Urothelium cell line (cell line): Measurements from ENCODE around the gene TNC.
A peak's percentile ranks its signal among the peaks of the same experiment; 100 is the strongest.

ENCODE experiments used
- DNase-seq: peaks from one replicate; pipeline ENCODE4 v3.0.0; 2011; ENCODE audit warnings: low spot score, mixed read lengths
- FAIRE-seq: peaks from 2 replicates; lab custom pipeline; 2011; peaks lifted over from hg19 to GRCh38; lab: Jason Lieb, UNC

The TNC gene

GRCh38 chr9:115058684-115059315, 59.2 kb downstream of the TNC start:
- no peak for FAIRE-seq
- DNase-seq, result no peak

DNA sequence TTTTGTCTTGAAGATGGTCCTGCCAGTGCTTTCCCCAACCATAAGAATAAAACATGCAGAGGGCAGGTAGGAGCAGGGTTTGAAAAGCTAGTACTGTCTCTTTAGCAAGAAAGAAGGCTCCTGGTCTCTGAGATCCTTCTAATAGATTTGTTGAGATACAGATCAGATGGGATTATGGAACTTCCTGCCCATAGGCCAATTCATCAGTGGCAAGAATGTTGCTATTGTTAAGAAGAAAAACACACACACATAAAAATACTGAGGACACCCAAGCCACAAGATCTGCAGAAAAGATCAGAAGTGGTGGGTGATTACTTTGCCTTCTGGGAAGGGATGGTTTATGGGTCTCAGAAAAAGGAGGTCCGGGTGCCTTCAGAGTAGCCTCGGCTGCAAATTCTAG, 59.8 kb downstream of the TNC start:
- DNase-seq, result no peak
- no peak for FAIRE-seq

- DNase-seq (no peak), FAIRE-seq (no peak)
Observed at GRCh38 chr9:115057559-115057958, 60.4 kb downstream of the TNC start.

DNA sequence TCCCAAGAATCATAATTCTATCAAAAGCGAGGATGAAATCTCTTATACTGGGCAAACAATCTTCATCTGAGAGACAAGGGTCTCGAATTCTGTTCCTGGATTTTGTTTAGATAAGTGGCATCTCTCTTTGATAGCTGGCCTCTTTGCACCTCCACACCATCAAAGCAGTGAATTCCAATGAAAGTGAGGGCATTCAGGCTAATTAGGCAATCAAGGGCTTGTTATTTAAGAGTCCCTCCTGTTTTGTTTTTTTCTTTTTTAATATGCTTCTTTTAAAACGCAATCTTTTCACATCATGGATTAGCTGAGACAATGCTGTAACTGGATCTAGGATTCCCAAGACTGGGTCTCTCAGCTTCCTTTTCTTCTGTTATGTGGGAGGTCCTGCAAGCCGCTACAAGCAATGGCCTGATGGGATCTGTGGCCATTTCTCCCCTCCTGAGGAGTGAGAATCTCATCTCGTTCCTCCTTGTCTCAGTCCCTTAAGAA, 67.9 kb downstream of the TNC start:
- FAIRE-seq, result no peak
- no peak for DNase-seq

DNA sequence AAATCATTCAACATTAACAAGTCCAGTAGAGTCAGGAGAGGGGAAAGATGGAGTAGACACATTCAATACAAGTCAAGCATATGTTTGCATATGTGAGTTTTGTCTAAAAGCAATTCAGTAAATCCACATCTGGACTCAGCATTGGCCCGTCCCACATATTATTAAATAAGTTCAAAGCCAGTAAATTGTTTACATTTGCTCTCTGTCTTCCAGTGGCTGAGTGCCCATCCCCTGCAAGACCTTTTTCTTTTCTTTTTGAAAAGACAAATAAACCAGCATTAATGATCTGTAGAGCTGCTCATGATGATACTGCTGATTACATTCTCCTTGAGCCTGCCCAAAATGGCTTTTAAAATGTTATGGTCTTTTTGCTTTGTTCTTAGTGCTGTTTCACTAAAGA, 71.1 kb downstream of the TNC start:
- DNase-seq, result no peak
- FAIRE-seq, result no peak

DNA sequence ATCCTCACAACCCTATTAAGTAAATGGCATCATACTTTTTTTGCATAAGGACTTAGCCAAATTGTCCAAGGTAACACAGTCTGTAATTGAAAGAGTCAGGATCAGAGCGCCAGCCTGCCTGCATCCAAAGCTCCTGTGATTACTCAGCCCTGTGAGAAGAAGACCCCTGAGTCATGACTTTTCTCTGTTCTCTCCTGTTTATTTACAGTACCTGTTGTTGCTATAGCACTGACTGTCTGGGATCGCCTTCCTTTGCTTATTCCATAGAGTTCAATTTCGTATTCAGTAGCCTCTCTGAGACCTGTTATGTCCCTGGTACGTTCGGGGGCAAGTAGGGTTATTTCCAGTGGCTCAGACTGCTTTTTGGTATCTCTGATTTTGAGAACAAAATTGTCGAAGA, 71.8 kb downstream of the TNC start:
- FAIRE-seq (no peak), DNase-seq (no peak)

DNA sequence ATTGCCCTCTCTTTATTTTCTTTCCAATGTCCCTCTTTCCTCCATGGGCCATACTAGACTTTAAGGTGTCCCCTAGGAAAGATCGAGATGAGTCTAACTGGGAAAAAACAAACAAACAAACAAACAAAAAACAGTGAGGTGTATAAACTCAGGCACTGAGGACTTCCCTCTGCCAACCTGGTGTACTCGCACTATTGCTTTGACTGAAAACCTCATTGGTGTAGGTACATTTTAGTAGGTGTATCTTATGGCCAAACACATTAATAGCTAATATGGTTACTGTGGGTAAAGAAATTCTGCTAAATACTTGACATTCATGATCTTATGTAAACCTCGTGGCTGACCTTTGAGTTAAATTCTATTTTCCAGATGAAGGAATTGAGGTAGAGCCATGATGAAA, 74.3 kb downstream of the TNC start:
- DNase-seq (no peak), FAIRE-seq (no peak)

DNA sequence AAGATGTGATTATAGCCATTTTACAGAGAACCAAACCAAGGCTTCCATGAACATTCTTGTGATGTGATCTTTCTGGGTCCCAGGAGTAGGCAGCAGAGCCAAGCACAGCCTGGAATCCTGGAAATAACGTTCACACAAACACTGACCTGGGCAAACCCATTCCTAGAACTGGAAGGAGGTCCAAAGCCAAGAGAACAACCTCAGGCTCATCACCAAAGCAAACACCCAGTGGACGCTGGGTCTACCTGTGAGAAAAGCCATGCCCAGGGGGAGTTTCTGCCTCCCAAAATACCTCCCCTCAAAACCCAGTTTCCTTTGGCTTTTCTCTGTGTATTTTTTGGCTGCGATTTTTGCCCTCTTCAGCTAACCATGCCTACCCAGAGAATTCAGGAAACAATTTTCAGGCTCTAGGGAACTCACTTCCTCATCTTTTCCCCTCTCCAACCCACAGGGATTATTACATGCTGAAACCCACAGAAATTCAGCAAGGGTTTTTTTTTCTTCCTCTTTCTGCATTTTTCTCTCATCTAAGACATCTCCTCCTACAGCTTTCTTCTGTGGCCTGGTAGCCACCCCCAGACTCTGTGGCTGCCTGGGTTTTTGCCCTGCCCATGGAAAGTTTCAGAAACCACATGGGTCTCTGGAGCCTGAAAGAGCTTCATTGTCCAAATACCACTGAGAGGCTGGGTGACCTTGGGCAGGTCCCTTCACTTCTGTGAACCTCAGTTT, 75.0 kb downstream of the TNC start:
- no peak for DNase-seq
- FAIRE-seq, result no peak

DNA sequence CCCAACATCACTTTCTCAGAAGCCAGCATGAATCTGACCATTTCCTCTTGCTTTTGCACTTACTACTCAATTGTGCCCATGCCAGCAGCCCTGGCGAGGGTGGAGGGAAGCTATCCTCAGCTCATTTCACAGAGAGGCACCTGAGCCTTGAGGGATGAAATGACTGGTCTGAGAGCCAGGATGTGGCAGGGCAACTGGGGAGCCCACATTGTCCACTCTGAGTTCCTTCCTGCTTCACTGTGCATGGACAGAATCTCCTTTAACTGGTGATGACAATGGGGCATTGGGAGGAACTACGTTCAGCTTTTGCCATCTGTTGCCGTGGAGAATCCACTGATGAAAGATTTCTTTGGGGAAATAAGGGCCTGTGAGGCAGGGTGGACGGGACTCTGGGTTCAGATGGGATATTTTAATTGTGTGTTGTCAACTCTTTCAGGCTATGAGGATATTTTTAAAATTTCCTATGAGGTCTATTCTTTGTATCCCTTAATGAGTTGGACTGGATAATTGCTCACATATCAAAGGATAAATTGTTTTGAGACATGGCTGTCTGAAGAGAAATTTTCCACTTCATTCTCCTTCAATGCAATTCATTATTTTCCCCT, 78.3 kb downstream of the TNC start:
- FAIRE-seq (no peak), DNase-seq (no peak)

- DNase-seq (no peak), FAIRE-seq (no peak)
Observed at GRCh38 chr9:115038178-115038577, 79.8 kb downstream of the TNC start.

- DNase-seq (no peak), FAIRE-seq (peak; percentile 52)
Observed at GRCh38 chr9:115036691-115037090, 81.3 kb downstream of the TNC start.

DNA sequence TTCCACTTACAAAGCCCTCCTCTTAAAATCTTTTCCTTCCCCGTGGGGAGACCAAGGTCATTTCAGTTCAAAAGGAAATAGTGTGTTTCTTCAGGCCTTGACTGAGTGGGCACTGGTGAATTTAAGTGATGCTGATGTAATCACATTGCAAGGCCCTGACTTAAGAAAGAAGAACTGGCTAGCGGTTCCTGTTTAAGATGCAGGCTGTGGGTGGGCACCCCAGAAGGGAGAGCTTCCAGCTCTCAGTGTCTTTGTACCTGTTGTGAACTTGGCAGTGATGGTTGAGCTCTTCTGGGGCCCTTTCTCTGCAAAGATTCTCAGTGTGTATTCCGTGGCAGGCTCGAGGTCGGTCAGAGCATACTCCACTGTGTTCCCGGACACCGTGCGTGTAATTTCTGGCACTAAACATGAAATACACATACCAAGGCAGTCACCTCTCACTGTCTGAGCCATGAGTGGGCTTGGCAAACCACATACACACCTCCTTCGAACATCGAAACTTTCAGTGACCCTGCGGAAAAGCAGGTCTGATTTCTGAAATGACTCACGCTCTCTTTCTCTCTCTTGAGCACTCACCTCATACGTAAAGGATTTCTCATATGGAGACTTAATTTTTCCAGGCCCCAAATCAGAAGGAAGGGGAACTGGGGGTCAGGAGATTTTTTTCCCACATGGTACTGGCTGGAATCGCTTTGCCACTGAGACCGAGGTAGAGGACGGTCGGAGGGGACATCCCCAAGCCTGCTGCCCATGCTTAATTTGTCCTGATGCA, 81.9 kb downstream of the TNC start:
- peak; percentile 16 for DNase-seq
- no peak for FAIRE-seq

DNA sequence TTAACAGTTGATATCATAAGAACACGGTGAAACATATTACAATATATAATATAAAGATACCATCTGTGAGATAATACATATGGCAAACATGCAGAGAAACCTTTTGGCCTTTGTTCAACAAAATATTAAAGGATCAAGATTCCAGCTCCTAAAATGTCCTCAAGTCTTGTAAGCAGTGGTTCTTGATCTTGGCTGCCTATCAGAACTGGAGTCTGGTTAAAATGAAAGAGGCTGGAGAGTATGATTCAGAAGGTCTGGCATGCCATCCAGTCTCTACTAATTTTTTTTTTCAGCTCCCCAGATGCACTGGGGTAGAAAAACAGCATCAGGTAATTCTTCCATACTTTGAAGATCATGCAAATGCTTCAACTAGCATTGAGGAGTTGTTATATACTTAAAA, 83.2 kb downstream of the TNC start:
- FAIRE-seq (no peak), DNase-seq (peak; percentile 40)

- no peak for FAIRE-seq
- DNase-seq, result no peak
Observed at GRCh38 chr9:115033800-115034199, 84.2 kb downstream of the TNC start.

GRCh38 chr9:115032296-115032695, 85.7 kb downstream of the TNC start:
- DNase-seq, result no peak
- FAIRE-seq, result no peak

DNA sequence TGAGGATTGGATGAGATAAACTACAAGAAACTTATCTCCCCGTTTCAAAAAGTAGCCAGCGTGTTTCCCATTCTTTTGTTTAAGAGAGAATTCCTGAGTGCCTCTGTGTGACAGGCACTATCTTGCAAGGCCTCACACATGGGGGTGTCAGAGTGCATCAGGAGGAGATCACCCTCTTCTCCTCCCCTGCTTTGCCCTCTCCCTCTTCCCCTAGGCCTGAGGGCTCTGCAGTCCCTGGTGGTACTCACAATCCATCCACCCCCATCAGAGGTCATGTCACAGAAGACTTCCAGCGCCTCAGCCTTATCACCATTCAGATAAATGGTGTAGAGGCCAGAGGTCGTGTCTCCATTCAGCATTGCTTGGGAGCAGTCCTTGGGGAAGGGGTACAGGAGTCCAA, 88.0 kb downstream of the TNC start:
- FAIRE-seq, result no peak
- DNase-seq, result no peak

GRCh38 chr9:115025721-115026120, 92.2 kb downstream of the TNC start:
- DNase-seq (no peak), FAIRE-seq (no peak)

- FAIRE-seq, result no peak
- no peak for DNase-seq
Observed at GRCh38 chr9:115024925-115025535, 92.9 kb downstream of the TNC start.

DNA sequence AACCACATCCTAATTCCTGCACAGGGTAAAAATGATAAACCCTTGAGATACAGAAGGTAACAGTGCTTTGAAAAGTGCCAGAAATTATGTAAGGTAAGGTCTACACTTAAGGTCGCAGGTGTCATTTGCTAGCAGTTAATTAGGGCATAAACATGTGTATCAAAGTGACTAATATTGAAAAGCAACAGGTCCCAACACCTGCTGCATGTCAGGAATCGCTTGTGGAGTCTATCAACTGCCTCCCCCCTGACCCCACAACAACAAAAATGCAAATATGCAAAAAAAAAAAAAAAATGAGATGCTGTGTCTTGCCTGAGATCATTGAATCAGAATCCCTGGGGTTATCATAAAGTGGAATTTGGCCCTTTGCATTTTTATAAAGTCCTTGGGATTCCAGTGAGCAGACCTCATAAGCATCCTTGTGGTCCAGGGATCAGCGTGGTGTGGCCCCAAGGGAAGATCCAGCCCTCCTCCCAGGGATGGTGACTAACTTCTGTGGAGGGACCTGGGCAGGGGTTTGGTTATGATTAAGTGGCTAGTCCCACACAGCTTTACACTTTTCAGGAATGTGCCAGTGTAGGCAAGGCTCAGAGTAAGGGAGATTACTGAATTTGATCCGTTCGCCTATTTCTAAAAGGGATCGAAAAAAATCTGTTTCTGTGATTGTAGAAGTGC, 95.1 kb downstream of the TNC start:
- DNase-seq (peak; percentile 68), FAIRE-seq (no peak)
